HCT116 (cell line): ENCODE measurements around the gene RPS10. TPM values are rescaled to one million over a fixed set of nuclear protein-coding genes. Genes with fewer than 3 reads are reported as not detected.
A peak's percentile ranks its signal among the peaks of the same experiment; 100 is the strongest.

ENCODE experiments used
- ATAC-seq: fragments of 200-7000 bp; cut with Tn5 transposase; 2 replicates; pipeline ENCODE4 v1.9.1; 2020; ENCODE audit warnings: mild to moderate bottlenecking, moderate library complexity
- BruUV-seq: library from RNA; stranded (reverse); fragments of 400-500 nt; replicated peaks from 2 replicates; lab custom pipeline; 2021; lab: Mats Ljungman, UMichigan
- CTCF ChIA-PET: fragments of 300-600 bp; sonication (Branson Sonifier 250); formaldehyde crosslinking; loops from one replicate; lab custom pipeline; 2021; ENCODE audit warnings: antibody characterized with exemption; lab: Charles Lee
- POLR2A ChIA-PET: fragments of 300-600, 350-600 bp; sonication (Branson Sonifier 250); formaldehyde crosslinking; loops from one replicate; lab custom pipeline; 2021; ENCODE audit warnings: antibody characterized with exemption; lab: Charles Lee
- RAD21 ChIA-PET, 2 experiments: fragments of 300-600 bp; sonication (Branson Sonifier 250); formaldehyde crosslinking; loops; one replicate each; lab custom pipeline; 2023; ENCODE audit warnings: low total read pairs in 2 of 2; ENCODE audit not compliant: uncharacterized antibody in 2 of 2, unreplicated experiment in 2 of 2, low non-redundant PET in 1 of 2; lab: Charles Lee
- DNase-seq: peaks from one replicate; pipeline ENCODE4 v3.0.0-alpha.2; 2010; ENCODE audit warnings: low read depth, low spot score
- H2AFZ ChIP-seq: fragments of 200-600 bp; shearing (Covaris generic), sonication (generic); 2 replicates; pipeline ENCODE4 v1.6.1; 2017; ENCODE audit warnings: low read depth, mixed run types, mixed read lengths, antibody characterized with exemption, low read length; ENCODE audit not compliant: poor library complexity, severe bottlenecking
- H3K27ac ChIP-seq: 2 replicates; pipeline ENCODE4 v1.5.1; 2012; ENCODE audit warnings: low read depth, low read length
- H3K27me3 ChIP-seq: fragments of 200-600 bp; sonication (generic); 2 replicates; pipeline ENCODE4 v1.6.1; 2016; ENCODE audit warnings: mixed run types, low read length, mixed read lengths; ENCODE audit not compliant: insufficient read depth
- H3K36me3 ChIP-seq, 2 experiments: fragments of 200-500 bp in 1 of 2; fragments of 200-600 bp in 1 of 2; sonication (Bioruptor generic) in 1 of 2; sonication (generic) in 1 of 2; 2 replicates each; pipeline versions ENCODE4 v1.5.1 to v1.6.1; 2014 to 2016; ENCODE audit warnings: low read length in 2 of 2, inconsistent platforms in 1 of 2, mixed read lengths in 1 of 2, mixed run types in 1 of 2; ENCODE audit not compliant: insufficient read depth in 2 of 2, control insufficient read depth in 1 of 2
- H3K4me1 ChIP-seq, 2 experiments: fragments of 200-600 bp in 1 of 2; sonication (generic) in 1 of 2; 2 replicates each; pipeline versions ENCODE4 v1.5.1 to v1.6.1; 2012 to 2017; ENCODE audit warnings: low read length in 2 of 2, inconsistent platforms in 1 of 2, mild to moderate bottlenecking in 1 of 2, mixed read lengths in 1 of 2, mixed run types in 1 of 2, moderate library complexity in 1 of 2; ENCODE audit not compliant: insufficient read depth in 2 of 2, control insufficient read depth in 1 of 2
- H3K4me2 ChIP-seq: fragments of 200-600 bp; sonication (generic); 2 replicates; pipeline ENCODE4 v1.6.1; 2017; ENCODE audit warnings: mixed run types, low read length, mixed read lengths
- H3K4me3 ChIP-seq, 2 experiments: fragments of 200-600 bp in 1 of 2; sonication (generic) in 1 of 2; replicated peaks in 1 of 2; 2 replicates each; pipeline ENCODE4 v1.5.1; 2011 to 2016; ENCODE audit warnings: low read length in 2 of 2, control low read depth in 1 of 2, low read depth in 1 of 2, mild to moderate bottlenecking in 1 of 2, mixed read lengths in 1 of 2, mixed run types in 1 of 2
- H3K79me2 ChIP-seq: fragments of 200-600 bp; sonication (generic); 2 replicates; pipeline ENCODE4 v1.6.1; 2017; ENCODE audit warnings: mild to moderate bottlenecking, mixed run types, low read length, moderate library complexity, mixed read lengths; ENCODE audit not compliant: insufficient read depth
- H3K9ac ChIP-seq: fragments of 200-600 bp; sonication (generic); 2 replicates; pipeline ENCODE4 v1.6.1; 2016; ENCODE audit warnings: low read length, mixed read lengths
- H3K9me2 ChIP-seq: fragments of 200-600 bp; sonication (generic), shearing (Covaris generic); 2 replicates; pipeline ENCODE4 v1.6.1; 2017; ENCODE audit warnings: mixed run types, mild to moderate bottlenecking, moderate library complexity; ENCODE audit not compliant: insufficient read depth
- H3K9me3 ChIP-seq, 2 experiments: fragments of 200-500 bp in 1 of 2; fragments of 200-600 bp in 1 of 2; sonication (Bioruptor generic) in 1 of 2; sonication (generic) in 1 of 2; 2 replicates each; pipeline ENCODE4 v1.6.1; 2014 to 2017; ENCODE audit warnings: low read length in 2 of 2, mixed read lengths in 2 of 2, inconsistent platforms in 1 of 2, low read depth in 1 of 2, mild to moderate bottlenecking in 1 of 2, mixed run types in 1 of 2, moderate library complexity in 1 of 2; ENCODE audit not compliant: control insufficient read depth in 1 of 2, insufficient read depth in 1 of 2
- H4K20me1 ChIP-seq: fragments of 200-600 bp; sonication (generic), shearing (Covaris generic); 2 replicates; pipeline ENCODE4 v1.6.1; 2017; ENCODE audit warnings: mixed run types, mild to moderate bottlenecking, moderate library complexity; ENCODE audit not compliant: insufficient read depth
- CBX3 ChIP-seq: IDR thresholded peaks from 2 replicates; pipeline ENCODE4 v1.6.1; 2012; ENCODE audit warnings: low read depth
- CEBPB ChIP-seq: IDR thresholded peaks from 2 replicates; pipeline ENCODE4 v1.6.1; 2012; ENCODE audit warnings: low read depth
- EGR1 ChIP-seq: IDR thresholded peaks from 2 replicates; pipeline ENCODE4 v1.6.1; 2012; ENCODE audit warnings: low read depth
- ELF1 ChIP-seq: IDR thresholded peaks from 2 replicates; pipeline ENCODE4 v1.6.1; 2012; ENCODE audit warnings: low read depth, borderline replicate concordance
- EZH2 ChIP-seq: fragments of 200-600 bp; sonication (generic); IDR thresholded peaks from 2 replicates; pipeline ENCODE4 v1.6.1; 2017; ENCODE audit warnings: antibody characterized with exemption, mixed run types
- FOSL1 ChIP-seq: IDR thresholded peaks from 2 replicates; pipeline ENCODE4 v1.6.1; 2012; ENCODE audit warnings: low read depth
- JUND ChIP-seq: IDR thresholded peaks from 2 replicates; pipeline ENCODE4 v1.6.1; 2012
- RAD21 ChIP-seq: IDR thresholded peaks from 2 replicates; pipeline ENCODE4 v1.6.1; 2012; ENCODE audit warnings: low read depth, mild to moderate bottlenecking
- SIN3A ChIP-seq: IDR thresholded peaks from 2 replicates; pipeline ENCODE4 v1.6.1; 2012; ENCODE audit warnings: low read depth
- SP1 ChIP-seq: IDR thresholded peaks from 2 replicates; pipeline ENCODE4 v1.6.1; 2012; ENCODE audit warnings: low read depth
- TCF7L2 ChIP-seq: IDR thresholded peaks from 2 replicates; pipeline ENCODE4 v1.7.0; 2011; ENCODE audit warnings: borderline replicate concordance, inconsistent platforms; ENCODE audit not compliant: insufficient read depth, insufficient read length; ENCODE audit errors: extremely low read depth
- intact Hi-C: fragments of 100-400 bp; cut with micrococcal nuclease; formaldehyde crosslinking; loops from 2 replicates; pipeline ENCODE4 v1.10.0; 2022
- total RNA-seq: library from RNA; stranded (reverse); gene quantifications from one replicate; pipeline ENCODE4 v1.2.1, GENCODE V29; 2021; ENCODE audit not compliant: unreplicated experiment
- TF ChIP-seq, protein P1 (sequence below): IDR thresholded peaks from 2 replicates; pipeline ENCODE4 v1.6.1; 2012; ENCODE audit warnings: low read depth

RPS10 gene
- total RNA-seq, 1 experiment from 2014 or later = 1,863 TPM

DNA sequence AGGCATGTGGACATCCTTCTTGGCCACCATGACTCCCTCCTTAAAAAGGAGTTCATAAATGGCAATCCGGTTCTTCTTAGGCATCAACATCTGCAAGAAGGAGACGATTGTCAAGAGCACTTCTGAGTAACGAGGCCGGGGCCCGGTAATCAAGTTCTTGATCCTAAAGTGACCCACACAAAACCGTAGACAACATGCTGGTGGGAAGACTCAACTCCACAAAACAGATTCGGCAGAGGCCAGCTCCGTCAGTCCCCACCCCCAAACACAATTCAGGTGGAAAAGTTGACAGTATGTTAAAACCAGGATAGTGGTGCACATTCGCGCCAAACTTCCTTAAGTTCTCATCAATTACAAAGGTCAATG is 754 bp downstream of the RPS10 start:
- DNase-seq = no peak

More for the DNA sequence above, 754 bp downstream of the RPS10 start:
- TF ChIP-seq TCF7L2 = no peak
- TF ChIP-seq ELF1 = no peak
- TF ChIP-seq EZH2 = no peak
- TF ChIP-seq CBX3 = no peak
- no peak for TF ChIP-seq SP1
- no peak for TF ChIP-seq RAD21
- TF ChIP-seq FOSL1 = no peak
- TF ChIP-seq, protein P1, sequence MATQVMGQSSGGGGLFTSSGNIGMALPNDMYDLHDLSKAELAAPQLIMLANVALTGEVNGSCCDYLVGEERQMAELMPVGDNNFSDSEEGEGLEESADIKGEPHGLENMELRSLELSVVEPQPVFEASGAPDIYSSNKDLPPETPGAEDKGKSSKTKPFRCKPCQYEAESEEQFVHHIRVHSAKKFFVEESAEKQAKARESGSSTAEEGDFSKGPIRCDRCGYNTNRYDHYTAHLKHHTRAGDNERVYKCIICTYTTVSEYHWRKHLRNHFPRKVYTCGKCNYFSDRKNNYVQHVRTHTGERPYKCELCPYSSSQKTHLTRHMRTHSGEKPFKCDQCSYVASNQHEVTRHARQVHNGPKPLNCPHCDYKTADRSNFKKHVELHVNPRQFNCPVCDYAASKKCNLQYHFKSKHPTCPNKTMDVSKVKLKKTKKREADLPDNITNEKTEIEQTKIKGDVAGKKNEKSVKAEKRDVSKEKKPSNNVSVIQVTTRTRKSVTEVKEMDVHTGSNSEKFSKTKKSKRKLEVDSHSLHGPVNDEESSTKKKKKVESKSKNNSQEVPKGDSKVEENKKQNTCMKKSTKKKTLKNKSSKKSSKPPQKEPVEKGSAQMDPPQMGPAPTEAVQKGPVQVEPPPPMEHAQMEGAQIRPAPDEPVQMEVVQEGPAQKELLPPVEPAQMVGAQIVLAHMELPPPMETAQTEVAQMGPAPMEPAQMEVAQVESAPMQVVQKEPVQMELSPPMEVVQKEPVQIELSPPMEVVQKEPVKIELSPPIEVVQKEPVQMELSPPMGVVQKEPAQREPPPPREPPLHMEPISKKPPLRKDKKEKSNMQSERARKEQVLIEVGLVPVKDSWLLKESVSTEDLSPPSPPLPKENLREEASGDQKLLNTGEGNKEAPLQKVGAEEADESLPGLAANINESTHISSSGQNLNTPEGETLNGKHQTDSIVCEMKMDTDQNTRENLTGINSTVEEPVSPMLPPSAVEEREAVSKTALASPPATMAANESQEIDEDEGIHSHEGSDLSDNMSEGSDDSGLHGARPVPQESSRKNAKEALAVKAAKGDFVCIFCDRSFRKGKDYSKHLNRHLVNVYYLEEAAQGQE = no peak
- no peak for TF ChIP-seq EGR1
- TF ChIP-seq CEBPB = no peak
- no peak for TF ChIP-seq SIN3A
- TF ChIP-seq JUND = no peak
- H3K27me3 ChIP-seq = no peaks in the 10 kb centered on the region
- H3K9me2 ChIP-seq = no peaks in the 10 kb centered on the region
- no peak overlapping the region for H2AFZ ChIP-seq
- RAD21 ChIA-PET = no interaction called here
- POLR2A ChIA-PET = interaction anchor here (2.9 kb wide), 1 partner anchor 9 kb away, joined by 20 read pairs; no protein-coding TSS in a partner anchor
- intact Hi-C loops = no loop called here
- H3K9me3 ChIP-seq = no peaks in the 10 kb centered on the region
- H4K20me1 ChIP-seq = peaks cover 6% of the 10 kb centered on the region; the same call in 1 of the 2 replicates
- H3K4me1 ChIP-seq = peaks cover 0 to 21% of the 10 kb centered on the region in 2 experiments; a peak in 3 of 4 replicates
- CTCF ChIA-PET = no interaction called here
- H3K27ac ChIP-seq = peak overlapping the region; percentile 85
- ATAC-seq = no peak
- H3K36me3 ChIP-seq = peaks cover 41 to 49% of the 10 kb centered on the region in 2 experiments
- H3K79me2 ChIP-seq = peaks cover 58% of the 10 kb centered on the region
- H3K4me3 ChIP-seq = peak overlapping the region; percentile 75 to 98
- no TSS peak for BruUV-seq
- peak overlapping the region; percentile 100 for H3K9ac ChIP-seq
- peak overlapping the region; percentile 89 for H3K4me2 ChIP-seq
